Activated CD8-positive, alpha-beta memory T cell treated with anti-CD3 and anti-CD28 coated beads, Interleukin-2, amount 50 U/mL, for 48 hours (primary cell): ENCODE measurements around the gene SLC25A31.

Source experiments
- DNase-seq: peaks from one replicate; pipeline ENCODE4 v3.0.0-alpha.2; 2020

Gene SLC25A31

DNA sequence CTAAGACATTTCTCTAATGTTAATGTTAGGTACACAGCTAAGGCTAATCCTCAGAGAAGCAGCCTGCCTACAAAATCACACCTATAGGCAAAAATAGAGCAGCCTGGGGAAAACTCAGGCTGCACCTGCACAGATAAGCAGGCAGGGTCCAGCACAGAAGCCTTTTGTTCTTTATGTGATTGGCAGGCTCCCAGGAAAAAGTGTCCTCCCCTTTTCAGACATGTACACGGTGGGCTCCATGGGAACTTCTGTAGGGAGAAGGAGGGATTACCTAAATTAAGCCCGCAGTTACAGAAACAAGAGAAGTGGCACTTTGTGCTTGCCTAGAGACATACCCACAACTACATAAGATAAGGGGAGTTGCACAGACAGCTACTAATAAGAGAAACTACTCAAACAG is 47.9 kb downstream of the SLC25A31 start:
- no peak for DNase-seq

DNA sequence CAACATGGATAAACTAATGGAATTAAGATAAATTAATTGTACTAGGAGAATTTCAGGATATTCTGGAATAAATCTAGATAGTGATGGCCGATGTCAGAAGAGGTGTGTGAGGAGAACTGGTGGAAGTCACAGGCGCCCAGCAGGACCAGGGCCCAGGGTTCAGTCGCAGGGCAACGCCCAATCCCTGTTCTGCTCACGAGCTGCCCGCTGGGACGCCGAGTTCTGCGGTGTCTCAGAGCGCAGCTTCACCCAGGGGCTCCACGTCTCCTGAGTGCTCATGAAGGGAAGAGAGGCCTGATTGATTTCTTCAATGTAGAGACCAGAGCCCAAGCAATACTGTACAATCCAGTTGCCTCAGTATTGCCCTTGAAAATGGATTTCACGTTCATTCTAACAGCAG is 50.4 kb downstream of the SLC25A31 start:
- no peak for DNase-seq

DNA sequence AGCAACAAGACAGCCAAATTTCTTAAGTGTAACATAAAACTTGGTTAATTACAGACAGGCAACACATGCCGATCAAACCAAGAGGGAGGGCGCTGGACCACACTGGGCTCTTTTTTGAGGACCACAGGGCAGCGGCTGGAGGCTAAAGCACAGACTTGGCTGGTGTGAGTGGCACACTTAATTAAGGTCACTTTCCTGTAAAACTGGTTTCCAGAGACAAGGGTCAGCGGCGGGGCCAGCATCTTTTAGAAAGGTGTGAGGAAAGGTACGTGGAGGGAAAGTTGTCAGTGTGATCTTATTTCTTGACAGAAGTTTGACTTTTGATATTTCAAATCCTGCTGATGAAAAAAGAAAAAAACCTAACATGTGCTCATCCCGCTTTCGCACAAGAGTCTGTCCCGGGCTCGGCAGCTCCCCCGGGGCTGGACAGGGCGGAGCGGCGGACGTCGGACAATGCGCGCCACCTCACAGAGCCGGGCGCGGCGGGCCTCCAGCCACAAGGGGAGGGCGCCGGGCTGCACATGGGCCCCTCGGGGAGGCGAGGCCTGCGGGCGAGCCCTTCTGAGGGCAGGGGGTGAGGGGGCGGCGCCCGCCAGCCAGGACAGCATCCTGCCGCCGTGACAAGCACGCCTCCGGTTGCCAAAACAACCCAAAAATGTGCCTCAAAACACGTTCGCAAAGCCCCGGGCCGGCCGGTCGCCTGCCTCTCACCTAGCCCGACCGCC is 51.3 kb downstream of the SLC25A31 start:
- no peak for DNase-seq

DNA sequence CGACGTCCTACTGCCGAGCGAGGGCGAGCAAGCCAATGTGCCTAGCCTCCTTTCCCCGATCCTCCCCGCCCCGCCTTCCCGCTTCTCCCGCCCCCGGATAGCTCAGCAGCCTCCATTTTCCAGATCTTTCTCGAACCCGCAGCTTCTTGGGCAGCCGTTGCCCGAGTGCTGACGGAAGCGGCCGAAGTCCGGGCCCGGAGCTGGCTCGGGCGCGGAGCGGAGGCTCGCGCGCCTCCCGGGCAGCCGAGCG is 51.8 kb downstream of the SLC25A31 start:
- DNase-seq, result no peak

DNA sequence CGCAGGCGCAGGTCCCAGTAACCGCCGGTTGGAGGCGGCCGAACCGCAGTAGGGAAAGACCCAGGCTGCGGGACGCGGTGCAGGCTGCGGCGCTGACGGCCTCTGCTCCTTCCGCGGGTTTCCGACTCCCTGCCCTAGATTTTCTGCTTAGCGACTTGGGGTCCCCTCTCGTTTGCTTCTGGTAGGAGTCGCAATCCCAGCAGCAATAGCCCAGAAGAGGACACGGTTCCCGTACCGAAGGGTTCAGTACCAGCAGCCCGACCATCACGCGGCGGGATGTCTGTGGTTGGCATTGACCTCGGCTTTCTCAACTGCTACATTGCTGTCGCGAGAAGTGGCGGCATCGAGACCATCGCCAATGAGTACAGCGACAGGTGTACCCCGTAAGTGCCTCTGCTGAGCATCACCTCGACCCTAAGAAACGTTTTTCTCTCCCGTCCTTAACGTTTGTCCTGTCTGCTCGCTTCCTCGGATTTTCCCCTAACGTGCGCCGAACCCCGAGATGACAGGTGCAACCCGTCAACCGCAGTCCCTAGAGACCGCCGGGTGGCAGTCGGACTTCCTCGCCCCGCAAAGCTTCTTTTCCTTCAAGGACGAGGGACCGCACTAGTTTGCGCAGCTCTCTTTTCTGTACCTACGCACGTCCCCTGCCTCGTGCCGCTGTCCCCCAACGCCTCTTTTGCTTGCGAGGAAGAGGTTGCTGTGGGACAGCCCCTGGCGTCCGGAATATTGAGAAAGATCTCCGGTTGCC is 52.2 kb downstream of the SLC25A31 start, which contains the start of gene HSPA4L:
TSS of gene HSPA4L (plus strand) at position 48 of the 751 bp plus-strand sequence. CDS start at position 277, 229 bp downstream.
- peak; percentile 83 for DNase-seq

DNA sequence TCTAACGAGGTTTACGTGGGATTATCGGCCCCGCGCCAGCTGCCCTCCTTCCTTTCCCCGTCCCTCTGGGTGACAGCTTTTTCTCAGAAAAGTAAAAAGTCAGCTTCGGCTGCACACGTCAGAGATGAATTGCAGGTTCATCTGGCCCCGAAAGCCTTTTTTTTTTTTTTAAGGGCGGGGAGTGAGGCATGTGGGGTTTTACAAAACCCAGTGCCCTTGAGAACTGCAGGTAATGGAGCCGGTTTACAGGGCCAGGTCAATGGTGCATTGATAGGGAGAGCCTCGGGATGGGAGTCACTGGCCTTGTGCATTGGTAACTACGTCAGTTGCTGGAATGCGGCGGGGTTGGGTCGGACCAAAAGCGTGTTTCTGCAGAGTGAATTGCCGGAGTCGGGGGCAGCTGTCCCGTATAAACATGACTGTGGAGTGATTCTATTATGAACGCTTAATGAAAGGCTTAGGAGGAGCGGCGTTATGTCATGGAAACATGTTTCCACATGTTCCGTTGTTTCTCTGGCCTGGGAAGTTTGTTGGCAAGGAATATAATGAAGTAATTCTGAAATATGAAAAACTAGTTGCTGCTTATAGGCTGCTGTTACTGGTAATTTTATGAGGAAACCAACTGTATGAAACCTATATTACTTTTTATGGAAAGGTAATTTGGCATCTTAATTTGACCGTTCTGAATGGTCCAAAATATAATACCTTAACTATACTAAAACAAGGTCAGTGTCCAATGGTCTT is 53.0 kb downstream of the SLC25A31 start:
- DNase-seq, result peak; percentile 52

DNA sequence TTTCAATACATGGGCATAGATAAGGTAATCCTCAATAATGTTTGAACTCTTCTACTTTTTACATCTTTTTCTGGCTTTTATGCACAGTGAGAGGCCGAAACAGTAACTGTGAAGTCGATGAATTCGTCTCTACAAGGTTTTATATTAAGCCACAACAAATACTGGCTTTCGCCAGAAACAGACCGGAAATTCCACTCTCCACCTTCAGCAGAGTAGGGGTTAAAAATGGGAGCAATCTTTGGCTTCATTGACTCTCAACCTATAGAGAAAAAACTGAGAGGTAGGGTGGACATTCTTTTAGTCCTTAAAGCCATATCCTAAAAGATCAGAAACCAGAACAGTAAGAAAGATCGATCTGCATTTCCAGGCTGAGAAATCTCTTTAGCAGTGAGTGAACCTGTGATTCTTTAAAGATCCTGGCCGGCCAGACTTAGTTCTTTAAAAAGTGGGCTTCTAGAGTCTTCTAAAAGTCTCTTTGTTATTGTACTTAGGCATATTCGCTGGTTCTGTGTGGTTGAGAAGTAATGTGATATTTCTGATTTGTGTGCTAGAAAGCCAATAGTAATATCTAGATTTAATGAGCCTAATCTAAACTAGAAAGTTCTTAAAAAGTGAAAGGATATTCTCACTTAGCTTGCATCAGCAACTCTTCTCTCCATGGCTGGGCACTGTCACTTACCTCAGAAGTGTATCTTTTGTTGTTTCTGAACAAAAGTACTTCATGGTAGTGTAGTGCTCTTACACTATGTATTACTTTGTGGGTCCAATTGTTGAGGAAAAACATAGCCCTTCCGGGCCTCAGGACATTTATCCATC is 54.0 kb downstream of the SLC25A31 start:
- no peak for DNase-seq

DNA sequence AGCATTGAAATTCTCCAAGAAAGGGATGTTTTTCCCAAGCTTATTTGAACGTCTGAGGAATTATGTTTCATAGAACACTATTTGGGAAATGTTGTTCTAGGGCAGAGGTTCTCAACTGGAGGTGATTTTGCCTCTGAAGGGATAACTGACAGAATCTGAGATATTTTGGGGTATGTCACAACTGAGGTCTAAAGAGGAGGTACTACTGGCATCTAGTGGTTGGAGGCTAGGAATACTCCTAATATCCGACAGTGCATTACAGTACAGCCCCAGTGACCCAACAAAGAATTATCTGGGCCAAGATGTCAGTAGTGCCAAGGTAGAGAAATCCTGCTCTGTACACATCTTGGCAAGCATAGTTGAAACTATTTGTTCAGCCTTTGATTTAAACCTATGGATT is 58.3 kb downstream of the SLC25A31 start:
- no peak for DNase-seq

DNA sequence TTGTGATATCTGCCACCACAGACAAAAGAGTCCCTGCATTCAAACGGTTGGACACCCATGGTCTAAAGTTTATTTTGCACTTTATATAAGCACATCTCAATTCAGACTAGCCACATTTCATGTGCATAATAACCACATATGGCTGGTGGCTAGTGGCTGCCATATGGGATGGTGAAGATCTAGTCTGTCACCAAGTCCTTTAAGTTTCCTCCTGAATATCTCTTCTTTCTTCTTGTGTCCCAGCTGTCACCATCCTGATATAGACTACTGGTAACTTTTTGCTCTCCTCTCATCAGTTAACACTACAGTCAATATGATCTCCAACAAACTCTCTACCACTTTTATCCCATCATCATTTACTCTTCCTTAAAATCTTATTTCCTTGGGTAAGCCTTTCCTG is 61.2 kb downstream of the SLC25A31 start:
- no peak for DNase-seq

DNA sequence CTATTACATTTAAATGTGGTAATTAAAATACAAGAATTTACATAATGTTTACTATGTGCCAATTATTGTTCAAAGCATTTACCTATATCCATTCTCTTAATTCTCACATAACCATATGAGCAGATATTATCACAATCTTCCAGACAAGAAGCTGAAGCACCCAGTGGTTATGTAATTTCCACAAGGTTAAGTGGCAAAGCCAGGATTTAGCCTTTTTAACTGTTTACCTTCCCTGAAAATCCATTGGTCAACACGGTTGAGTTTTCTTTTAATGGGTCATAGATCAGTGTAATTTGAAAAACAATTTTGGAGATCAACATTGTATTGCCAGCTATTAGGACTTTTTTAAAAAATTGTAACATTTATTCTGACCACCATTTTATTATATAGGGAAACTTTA is 63.3 kb downstream of the SLC25A31 start:
- no peak for DNase-seq

DNA sequence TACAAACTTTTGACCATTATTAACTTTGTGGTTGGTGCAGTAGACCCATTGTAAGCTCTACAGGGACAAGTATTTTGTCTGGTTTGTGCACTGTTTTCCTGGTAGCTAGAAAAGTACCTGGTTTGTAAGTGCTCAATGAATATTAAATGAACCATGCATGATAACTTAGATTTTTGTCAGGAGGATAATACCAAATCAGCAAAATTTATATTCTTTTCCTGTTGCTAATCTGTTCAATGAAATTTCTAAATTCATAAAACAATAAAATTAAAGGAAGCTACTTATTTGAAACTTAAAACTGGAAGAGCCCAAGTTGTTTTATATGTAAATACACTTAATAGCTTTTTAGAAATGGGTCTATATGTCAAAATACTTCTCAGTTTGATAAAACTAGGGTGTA is 69.5 kb downstream of the SLC25A31 start:
- no peak for DNase-seq

DNA sequence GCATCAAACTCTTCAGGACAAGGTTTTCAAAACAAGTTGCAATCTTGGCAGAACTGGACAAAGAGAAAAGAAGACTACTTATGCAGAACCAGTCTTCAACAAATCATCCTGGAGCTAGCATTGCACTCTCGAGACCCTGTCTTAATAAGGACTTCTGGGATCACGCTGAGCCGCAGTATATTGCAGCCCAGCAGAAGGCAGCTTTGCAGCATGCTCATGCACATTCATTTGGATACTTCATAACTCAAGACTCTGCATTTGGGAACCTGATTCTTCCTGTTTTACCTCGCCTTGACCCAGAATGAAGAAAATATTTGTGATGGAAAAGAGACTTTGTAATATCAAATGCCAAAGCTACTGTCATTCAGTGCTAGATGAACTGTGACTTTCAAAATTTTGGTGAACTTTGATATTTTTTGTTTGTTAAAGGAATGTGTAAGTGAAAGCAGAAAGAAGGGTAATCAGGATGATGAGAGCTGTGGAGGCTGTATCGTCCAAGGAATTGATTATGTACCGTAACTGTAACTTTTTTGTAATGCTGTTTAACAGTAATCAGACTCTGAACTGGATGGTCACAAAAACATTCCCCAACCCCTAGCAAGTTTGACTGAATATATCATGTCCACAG is 79.1 kb downstream of the SLC25A31 start:
- DNase-seq, result no peak

DNA sequence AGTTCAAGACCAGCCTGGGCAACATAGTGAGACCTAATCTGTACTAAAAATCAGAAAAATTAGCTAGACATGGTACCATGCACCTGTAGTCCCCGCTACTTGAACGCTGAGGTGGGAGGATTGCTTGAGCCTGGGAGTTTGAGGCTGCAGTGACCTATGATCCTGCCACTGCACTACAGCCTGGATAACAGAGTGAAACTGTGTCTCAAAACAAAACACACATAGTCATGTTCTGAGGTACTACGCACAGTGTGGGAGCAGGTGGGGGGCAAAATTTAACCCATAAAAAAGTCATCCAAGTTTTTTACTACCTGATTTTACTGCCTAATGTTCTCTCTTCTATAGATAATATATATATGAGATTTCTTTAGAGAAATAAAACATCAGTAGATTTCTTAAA is 80.4 kb downstream of the SLC25A31 start:
- DNase-seq, result no peak

DNA sequence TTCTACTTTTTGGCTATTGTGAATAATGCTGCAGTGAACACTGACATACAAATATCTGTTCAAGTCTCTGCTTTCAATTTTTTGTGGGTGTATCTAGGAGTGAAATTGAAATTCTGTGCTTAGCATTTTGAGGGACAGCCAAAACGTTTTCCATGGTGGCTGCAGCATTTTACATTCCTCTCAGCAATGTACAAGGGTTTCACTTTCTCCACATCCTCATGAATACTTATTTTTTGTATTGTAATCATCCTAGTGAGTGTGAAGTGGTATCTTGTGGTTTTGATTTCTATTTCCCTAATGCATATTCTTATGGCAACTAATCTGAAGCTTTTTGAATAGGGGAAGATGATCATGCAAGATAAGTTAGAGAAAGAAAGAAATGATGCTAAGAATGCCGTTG is 92.2 kb downstream of the SLC25A31 start:
- no peak for DNase-seq
